Measurements from ENCODE around the gene BAZ2B. TPM values are rescaled to one million over a fixed set of nuclear protein-coding genes. Genes with fewer than 3 reads are reported as not detected.
"Not testable (repeated sequence)": the region's sequence is repeated elsewhere in the genome, so short reads cannot be mapped to it uniquely, and the experiment has no call there.

The BAZ2B gene
- total RNA-seq, 1 experiment from 2014 or later: 5.9 TPM

DNA sequence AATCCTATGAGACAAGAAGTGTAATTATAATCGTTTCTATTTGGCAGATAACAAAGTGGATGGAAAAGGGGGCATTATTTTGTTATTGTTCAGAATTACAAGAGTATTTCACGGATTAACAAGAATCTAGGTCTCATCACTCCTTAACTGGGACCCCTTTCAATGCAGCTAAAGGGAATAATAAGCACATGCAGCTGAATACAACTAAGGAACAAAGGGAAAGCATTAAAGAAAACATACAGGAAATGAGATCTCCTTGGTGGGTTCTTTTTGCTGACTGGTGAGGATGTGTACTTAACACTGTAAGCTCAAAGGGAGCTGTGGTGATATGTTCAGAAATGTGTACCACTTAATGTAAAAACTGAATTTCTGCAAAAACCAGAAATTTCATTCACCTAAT, 189.3 kb downstream of the BAZ2B start:
- no peak for DNase-seq (ENCODE audit: low read depth)

DNA sequence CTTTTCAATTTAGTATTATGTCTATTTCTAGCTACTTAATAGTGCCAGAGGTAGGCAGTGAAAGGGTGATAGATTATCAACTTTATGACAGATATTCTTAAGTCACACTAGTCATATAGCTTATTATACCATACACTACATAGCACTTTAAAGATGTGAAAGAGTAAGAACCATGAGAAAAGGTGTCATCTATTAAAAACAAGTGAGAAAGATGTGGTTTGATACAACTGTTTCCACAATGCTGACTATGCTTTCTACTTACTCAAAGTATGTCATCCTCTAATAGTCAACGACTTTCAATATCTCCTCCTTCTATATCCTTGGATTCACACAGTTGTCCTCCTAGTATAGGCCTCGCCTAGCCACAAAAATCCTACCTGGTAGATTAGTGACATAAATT, 196.9 kb downstream of the BAZ2B start:
- DNase-seq (ENCODE audit: low read depth): no peak

DNA sequence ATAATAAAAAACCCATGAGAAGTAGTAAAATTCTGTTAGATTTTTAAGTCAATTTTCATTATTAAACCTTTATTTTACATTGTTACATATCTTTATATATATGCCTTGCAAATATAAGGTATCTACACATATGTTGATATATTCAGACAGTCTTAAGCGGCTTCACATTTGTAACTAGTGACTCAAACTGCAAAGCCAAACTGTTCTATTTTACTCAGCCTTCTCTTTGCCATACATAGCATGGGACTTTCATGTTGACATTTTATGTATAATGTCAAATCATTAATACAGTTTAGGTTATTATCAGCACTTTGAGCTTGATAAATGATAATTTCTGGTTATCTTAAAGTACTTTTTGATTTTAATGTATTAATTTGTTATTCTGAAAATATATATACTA, 204.9 kb downstream of the BAZ2B start:
- no peak for DNase-seq (ENCODE audit: low read depth)

DNA sequence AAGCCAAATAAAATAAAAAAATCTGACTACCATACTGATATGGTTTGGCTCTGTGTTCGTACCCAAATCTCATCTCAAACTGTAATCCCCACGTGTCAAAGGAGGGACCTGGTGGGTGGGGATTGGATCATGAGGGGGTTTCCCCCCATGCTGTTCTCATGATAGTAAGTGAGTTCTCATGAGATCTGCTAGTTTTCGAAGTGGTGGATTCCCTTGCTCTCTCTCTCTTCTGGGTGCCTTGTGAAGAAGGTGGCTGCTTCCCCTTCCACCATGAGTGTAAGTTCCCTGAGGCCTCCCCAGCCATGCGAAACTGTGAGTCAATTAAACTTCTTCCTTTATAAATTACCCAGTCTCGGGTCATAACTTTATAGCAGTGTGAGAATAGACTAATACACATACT, 206.1 kb downstream of the BAZ2B start:
- no peak for DNase-seq (ENCODE audit: low read depth)

DNA sequence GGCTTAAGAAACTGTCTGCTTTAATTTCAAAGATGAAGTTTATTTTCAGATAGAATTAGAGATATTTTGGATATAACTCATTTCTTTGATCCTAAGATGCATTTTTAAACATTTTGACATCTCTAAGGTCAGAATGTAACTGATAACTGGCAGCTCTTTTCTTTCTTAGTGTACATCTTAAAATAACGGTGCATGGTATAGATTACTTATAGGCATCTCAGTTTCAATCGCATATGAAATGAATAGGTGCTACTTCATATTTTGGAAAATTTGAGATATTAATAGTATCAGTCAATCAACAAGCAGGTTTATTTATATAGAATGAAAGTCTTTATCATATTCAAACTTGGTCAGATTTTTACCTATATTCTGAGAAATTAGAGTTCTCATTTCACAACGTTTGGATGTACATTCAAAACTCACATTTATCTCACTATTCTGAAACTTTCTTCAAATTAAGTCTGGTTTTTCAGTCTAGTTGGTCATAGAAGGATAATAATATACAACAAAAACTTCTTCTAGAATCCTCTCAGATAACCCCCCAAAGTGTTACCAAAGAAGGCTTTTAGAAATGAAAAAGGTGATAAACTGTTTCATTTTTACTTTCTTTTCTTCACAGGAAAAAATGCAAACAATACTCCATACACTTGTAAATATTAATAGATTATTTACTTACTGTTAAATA, 207.1 kb downstream of the BAZ2B start:
- no peak for DNase-seq (ENCODE audit: low read depth)

GRCh38 chr2:159402790-159403189, 213.6 kb downstream of the BAZ2B start:
- no peak for DNase-seq (ENCODE audit: low read depth)

- DNase-seq (ENCODE audit: low read depth): not testable (repeated sequence)
Observed at GRCh38 chr2:159402160-159402559, 214.2 kb downstream of the BAZ2B start.

- no peak for DNase-seq (ENCODE audit: low read depth)
Observed at GRCh38 chr2:159399716-159400415, 216.5 kb downstream of the BAZ2B start.

DNA sequence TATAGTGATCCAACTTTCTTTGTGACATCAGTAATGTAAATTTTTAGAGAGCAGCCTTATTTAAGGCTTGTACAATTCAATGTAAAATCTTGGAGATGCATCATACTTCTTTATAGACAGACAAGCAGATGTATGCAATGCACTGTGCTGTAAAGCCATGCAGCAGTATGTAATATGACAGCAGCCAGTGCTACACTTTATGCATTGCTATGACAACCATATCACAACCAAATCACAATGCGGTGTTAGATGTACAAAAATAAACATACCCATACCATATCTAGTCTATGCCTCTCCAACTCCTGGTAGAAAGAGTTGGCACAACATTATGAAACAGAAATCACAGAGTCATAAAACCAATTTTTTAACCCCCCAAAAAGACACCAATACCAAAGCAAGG, 219.5 kb downstream of the BAZ2B start:
- DNase-seq (ENCODE audit: low read depth): no peak

DNA sequence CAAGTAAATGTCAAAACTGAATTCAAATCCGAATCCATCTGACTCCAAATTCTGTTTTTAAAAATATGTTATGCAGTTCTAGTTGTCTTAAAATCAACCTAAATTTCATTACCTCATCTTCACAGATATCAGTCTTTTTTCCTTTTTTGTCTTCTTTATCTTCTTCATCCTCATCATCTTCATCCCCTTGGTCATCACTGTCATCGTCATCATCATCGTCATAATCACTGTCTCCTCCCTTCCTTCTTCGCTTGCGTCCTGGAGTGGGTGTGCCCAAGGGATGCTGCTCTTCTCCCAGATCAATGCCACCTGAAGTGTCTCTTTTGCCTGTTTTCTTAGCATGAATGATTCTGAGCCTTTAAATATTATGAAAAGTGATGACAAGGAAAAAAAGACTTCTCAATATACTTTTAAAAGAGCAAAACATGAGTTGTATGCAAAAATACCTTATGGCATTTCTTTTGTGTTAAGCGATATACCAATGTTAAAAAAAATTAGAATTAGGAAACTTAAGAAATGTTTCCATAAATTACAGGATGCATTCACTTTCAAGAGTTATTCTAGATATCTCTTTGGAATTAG, 233.8 kb downstream of the BAZ2B start:
- DNase-seq (ENCODE audit: low read depth): no peak

- DNase-seq (ENCODE audit: low read depth): peak; percentile 14
Observed at GRCh38 chr2:159381574-159381973, 234.8 kb downstream of the BAZ2B start.

DNA sequence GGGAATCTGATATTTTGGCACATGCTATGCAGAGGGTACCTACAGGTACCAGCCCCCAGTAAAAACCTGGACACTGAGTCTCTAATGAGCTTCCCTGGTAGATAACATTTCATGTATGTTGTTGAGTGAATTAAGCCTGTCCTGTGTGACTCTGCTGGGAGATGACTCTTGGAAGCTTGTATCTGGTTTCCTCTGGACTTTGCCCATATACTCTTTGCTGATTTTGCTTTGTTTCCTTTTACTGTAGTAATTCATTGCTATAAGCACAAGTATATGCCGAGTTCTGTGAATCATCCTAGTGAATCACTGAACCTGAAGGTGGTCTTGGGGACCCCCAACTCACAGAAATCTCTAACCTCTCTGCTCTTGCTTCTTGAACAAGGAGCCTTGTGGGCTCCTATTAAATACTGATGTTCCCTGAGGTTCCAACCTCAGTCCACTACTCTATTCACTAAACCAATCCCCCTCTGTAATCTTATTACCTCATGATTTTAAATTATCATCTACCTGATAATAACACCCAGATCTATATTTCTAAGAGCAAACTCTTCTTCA, 235.6 kb downstream of the BAZ2B start:
- no peak for DNase-seq (ENCODE audit: low read depth)

GRCh38 chr2:159379181-159379580, 237.2 kb downstream of the BAZ2B start:
- DNase-seq (ENCODE audit: low read depth): no peak

DNA sequence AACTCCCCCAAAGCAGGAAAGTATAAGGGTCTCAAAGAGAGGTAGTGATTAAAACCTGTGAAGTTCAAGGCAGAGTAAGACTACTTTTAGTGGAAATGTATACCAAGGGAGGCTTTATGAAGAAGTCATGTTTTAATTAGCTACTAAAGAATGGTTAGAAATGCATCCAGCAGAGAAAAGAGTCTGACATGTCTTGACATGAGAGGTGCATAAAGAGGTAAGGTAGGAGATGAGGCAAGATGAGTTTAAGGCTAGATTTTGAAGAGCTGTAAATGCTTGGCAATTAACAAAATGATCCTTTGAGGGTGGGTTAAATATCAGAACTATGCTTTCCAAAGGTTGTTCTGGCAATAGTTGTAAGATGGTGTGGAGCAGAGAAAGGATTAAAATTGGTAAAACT, 241.1 kb downstream of the BAZ2B start:
- no peak for DNase-seq (ENCODE audit: low read depth)

DNA sequence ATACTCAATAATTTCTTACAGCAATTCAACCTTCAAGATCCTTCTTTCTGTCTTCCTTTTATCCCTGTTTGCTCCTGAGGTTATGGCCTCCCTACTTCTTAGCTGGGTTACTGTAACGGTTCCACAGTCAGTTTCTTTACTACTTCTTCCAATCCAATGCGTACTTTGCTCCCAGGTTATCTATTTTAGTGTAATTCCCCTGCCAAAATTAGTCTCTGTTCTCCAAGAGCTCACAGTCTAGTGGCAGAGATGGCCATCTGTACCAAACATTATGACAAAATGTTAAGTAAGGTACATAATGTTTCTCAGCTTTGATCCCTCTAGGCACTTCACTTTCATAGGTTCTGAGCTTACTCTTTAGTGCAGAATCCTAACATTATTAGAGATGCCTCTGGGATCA, 244.8 kb downstream of the BAZ2B start:
- DNase-seq (ENCODE audit: low read depth): no peak

GRCh38 chr2:159366538-159366937, 249.8 kb downstream of the BAZ2B start:
- DNase-seq (ENCODE audit: low read depth): no peak

DNA sequence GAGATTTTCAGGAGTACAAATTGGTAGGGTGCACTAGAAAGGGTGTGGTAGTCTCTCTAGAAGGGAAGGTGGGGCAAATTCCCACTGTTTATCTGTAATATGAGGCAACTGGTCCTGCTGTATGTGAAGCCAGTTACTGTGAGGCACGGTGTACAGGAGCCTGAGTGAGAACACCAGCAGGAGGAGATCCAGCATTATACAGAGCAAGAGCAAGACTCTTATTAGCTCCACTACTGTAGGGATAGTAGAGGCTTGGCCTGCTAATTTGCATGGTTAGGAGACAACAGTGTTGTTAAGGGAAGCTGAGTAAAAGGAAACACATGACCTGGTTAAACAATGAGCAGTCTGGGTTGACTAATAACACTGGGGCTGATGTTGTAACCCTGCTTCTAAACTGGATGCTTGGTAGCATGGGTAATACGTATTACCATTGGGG, 253.5 kb downstream of the BAZ2B start:
- peak; percentile 29 for DNase-seq (ENCODE audit: low read depth)

GRCh38 chr2:159362094-159362493, 254.3 kb downstream of the BAZ2B start:
- no peak for DNase-seq (ENCODE audit: low read depth)

DNA sequence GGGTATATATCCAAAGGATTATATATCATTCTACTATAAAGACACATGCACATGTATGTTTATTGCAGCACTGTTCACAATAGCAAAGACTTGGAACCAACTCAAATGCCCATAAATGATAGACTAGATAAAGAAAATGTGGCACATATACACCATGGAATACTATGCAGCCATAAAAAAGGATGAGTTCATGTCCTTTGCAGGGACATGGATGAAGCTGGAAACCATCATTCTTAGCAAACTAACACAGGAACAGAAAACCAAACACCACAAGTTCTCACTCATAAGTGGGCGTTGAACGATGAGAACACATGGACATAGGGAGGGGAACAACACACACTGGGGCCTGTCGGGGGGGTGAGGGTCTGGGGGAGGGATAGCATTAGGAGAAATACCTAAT, 254.7 kb downstream of the BAZ2B start:
- not testable (repeated sequence) for DNase-seq (ENCODE audit: low read depth)

DNA sequence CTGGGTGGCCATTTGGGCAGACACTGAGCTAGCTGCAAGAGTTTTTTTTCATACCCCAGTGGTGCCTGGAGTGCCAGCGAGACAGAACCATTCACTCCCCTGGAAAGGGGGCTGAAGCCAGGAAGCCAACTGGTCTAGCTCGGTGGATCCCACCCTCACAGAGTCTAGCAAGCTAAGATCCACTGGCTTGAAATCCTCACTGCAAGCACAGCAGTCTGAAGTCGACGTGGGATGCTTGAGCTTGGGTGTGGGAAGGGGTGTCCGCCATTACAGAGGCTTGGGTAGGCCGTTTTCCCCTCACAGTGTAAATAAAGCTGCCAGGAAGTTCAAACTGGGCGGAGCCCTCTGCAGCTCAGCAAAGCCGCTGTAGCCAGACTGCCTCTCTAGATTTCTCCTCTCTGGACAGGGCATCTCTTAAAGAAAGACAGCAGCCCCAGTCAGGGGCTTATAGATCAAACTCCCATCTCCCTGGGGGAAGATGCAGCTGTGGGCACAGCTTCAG, 260.2 kb downstream of the BAZ2B start:
- no peak for DNase-seq (ENCODE audit: low read depth)

DNA sequence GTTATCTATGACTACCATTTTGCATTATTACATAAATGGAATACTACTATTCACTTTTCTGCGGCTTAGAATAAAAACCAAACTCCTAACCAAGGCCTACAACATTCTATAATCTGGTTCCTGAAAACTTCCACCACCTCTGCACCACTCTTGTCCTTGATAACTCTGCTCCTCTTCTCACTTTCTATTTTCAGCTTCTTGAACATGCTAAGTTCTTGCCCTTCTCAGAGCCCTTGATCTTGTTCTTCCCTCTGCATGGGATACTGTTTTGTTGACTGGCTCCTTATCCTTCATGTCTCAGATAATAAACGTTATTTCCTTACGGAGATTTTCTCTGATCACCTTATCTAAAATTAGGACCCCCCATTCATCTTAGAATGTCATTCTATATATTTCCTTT, 264.4 kb downstream of the BAZ2B start:
- no peak for DNase-seq (ENCODE audit: low read depth)

- DNase-seq (ENCODE audit: low read depth): peak; percentile 81
Observed at GRCh38 chr2:159349674-159350299, 266.6 kb downstream of the BAZ2B start.
